RWPE1 (cell line): ENCODE results near the gene DNAI4.
"Not testable (repeated sequence)": the region's sequence is repeated elsewhere in the genome, so short reads cannot be mapped to it uniquely, and the experiment has no call there.

Experiments
- CTCF ChIA-PET: fragments of 350-600 bp; sonication (Branson Sonifier 250); formaldehyde crosslinking; extraction: SDS; loops from one replicate; lab custom pipeline; 2021; lab: Yijun Ruan, JAX
- POLR2A ChIA-PET: fragments of 400-600 bp; formaldehyde crosslinking; extraction: SDS; loops from one replicate; lab custom pipeline; 2020; ENCODE audit warnings: antibody characterized with exemption; ENCODE audit not compliant: low non-redundant PET; lab: Yijun Ruan, JAX
- DNase-seq: peaks from one replicate; pipeline ENCODE4 v3.0.0; 2012; ENCODE audit warnings: low spot score
- H3K27ac ChIP-seq: fragments of 450-650 bp; 2 replicates; pipeline ENCODE4 v1.5.1; 2017
- CTCF ChIP-seq: fragments of 450-650 bp; conservative IDR thresholded peaks from 2 replicates; pipeline ENCODE4 v1.5.1; 2017; ENCODE audit warnings: low read depth, mild to moderate bottlenecking

DNAI4 gene

GRCh38 chr1:66831529-66832239 is 93.0 kb downstream of the DNAI4 start:
- no peak for TF ChIP-seq CTCF
- CTCF ChIA-PET, result no interaction called here
- DNase-seq, result peak; percentile 4
- POLR2A ChIA-PET, result no interaction called here
- no peak overlapping the region for H3K27ac ChIP-seq

GRCh38 chr1:66824771-66825170 is 99.9 kb downstream of the DNAI4 start:
- POLR2A ChIA-PET, result no interaction called here
- CTCF ChIA-PET, result no interaction called here
- DNase-seq, result no peak

GRCh38 chr1:66809736-66810326 is 114.8 kb downstream of the DNAI4 start:
- ChIA-PET POLR2A (no interaction called here), CTCF (interaction anchor here (0.7 kb wide), 1 partner anchor 64 kb away, joined by 3 read pairs; no protein-coding TSS in a partner anchor)
- no peak for DNase-seq
- no peak overlapping the region for H3K27ac ChIP-seq
- no peak for TF ChIP-seq CTCF

More at GRCh38 chr1:66824771-66825170, 99.9 kb downstream of the DNAI4 start:
- TF ChIP-seq CTCF, result no peak
- no peak overlapping the region for H3K27ac ChIP-seq

- no peak for TF ChIP-seq CTCF
- ChIA-PET POLR2A (no interaction called here), CTCF (interaction anchor here (0.7 kb wide), 1 partner anchor 63 kb away, joined by 3 read pairs; no protein-coding TSS in a partner anchor)
- H3K27ac ChIP-seq, result no peak overlapping the region
- DNase-seq, result no peak
Measured at GRCh38 chr1:66809245-66809644, 115.4 kb downstream of the DNAI4 start.

- DNase-seq, CTCF ChIA-PET, H3K27ac ChIP-seq: not testable (repeated sequence)
- POLR2A ChIA-PET, result interaction anchor here (0.7 kb wide), 1 partner anchor 36 kb away, joined by 3 read pairs; no protein-coding TSS in a partner anchor
Measured at GRCh38 chr1:66795839-66796238, 128.8 kb downstream of the DNAI4 start.

- DNase-seq, result no peak
- no peak for TF ChIP-seq CTCF
- no peak overlapping the region for H3K27ac ChIP-seq
- POLR2A ChIA-PET, result no interaction called here
- CTCF ChIA-PET, result no interaction called here
Measured at GRCh38 chr1:66791621-66792610, 132.7 kb downstream of the DNAI4 start.
